NAMALWA (cell line): ENCODE results near the gene ITGB1.
"Not testable (repeated sequence)": the region's sequence is repeated elsewhere in the genome, so short reads cannot be mapped to it uniquely, and the experiment has no call there.

Source experiments
- DNase-seq: peaks from one replicate; pipeline ENCODE4 v3.0.0-alpha.2; 2015; ENCODE audit warnings: low spot score

The ITGB1 gene

DNA sequence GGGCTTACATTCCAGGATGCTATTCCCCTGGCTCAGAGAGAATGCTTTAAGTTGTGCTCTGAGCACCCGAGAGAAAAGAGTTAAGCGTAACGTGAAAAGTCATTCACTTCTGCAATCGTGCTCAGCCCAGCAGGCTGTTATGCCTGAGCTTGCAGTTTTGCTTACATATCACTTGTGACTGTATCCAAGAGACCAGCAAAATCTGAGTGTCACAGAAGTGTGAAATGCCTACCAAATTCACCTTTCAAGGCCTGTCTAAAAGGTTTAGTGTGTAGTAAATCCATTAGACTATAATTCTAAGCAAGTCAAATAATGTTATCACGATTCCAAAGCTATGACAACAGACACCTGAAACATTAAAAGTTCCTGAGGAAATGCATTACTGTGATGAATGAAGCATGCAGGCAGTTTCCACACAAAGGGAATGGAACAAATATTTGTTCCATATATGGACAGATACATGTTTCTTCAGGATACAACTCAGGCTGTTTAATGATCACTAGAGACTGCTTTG is 20.1 kb downstream of the ITGB1 start:
- DNase-seq, result no peak

DNA sequence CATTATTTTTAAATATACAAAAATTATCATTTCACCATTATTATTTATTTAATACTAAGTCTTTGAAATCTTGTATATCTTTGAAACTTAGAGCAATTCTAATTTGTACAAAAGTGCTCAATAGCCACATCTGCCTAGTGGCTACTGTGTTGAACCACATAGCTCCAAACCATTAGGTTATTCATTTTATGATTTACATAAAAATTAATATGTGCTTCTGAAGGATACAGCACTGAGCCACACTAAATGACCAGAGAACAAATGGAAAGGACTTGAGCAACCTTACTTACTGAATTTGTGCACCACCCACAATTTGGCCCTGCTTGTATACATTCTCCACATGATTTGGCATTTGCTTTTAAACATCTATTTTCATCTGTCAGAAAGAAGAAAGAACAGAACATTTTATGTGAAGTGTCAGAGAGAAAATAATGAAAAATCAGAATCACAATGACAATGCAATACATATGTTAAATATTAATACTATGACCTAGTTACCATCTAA is 25.8 kb downstream of the ITGB1 start:
- DNase-seq, result no peak

DNA sequence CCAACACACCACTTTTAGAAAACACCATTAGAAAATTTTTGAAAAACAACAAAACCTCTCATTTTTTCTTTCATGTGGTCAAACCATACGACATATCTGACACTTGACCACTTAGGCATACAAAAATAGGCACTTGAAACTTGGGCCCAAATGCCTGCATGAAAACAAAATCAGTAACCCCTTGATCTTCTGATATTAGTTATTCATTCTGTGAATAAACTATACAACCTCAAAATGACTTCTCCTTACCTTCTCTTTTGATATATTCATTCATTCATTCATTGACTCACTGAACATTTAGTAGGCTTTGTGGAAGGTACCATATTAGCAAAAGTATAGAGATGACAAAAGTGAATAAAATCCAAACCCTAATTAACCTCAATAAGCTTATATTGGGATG is 26.4 kb downstream of the ITGB1 start:
- no peak for DNase-seq

DNA sequence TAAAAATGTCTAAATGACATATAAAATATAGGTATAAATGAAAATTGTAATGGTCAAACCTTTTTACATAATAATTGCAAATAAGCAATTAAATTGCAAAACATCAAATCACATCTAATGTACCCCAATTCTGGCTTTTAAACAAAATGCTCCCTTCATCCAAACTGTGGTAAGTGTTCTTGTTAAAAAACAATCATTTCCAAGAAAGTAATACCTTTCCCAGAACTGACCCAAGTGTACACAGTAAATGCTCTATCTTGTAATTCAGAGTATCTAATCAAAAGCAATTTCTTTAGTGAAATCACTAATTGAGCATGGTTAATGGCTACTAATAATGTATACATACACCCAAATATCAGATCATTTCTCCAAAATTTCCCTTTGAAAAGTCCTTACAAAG is 28.0 kb downstream of the ITGB1 start:
- no peak for DNase-seq

DNA sequence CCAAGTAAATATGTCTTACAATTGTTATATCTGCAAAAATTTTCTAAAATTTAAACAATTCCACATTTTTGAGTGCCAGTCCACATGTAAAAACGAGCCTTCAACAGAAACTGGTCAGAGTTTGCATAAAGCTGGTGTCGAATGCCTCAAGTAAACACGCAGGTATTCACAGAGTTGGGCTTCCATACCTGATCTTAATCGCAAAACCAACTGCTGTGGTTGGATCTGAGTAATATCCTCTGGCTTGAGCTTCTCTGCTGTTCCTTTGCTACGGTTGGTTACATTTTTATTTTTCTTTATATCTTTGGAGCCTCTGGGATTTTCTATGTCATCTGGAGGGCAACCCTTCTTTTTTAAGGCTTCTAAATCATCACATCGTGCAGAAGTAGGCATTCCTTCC is 28.4 kb downstream of the ITGB1 start:
- no peak for DNase-seq

DNA sequence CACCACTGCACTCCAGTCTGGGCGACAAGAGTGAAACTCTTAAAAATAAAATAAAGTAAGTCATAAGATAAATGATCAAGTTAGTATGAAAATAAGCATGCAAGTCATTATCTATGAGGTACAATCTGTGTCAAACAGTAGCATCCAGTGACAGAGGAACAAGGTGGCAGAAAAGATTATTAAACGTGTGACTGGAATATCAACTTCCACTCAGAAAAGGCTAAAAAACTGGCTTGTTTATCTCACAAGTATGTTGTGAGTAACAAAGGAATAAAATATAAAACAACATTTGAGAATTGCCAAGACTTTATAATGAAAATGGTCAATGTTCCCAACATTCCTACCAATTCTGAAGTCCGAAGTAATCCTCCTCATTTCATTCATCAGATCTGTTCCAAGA is 30.3 kb downstream of the ITGB1 start:
- no peak for DNase-seq

DNA sequence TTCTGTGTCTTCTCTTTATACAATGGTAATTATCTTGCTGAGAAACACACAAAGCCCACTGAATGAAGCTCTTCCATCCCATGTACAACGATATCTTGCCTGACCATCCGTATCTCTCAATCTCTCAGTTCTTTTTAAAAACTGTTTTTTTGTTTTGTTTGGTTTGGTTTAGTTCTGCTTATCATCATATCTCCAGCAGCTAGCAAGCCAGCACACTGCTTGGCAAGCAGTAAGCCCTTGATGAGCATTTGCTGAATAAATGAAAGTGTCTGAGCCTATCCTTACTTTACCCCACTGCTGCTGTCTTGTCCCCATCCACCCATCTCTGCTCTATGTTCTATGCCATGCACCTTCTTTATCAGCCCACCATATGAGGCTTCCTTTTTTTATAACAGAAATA is 34.2 kb downstream of the ITGB1 start:
- DNase-seq, result no peak

DNA sequence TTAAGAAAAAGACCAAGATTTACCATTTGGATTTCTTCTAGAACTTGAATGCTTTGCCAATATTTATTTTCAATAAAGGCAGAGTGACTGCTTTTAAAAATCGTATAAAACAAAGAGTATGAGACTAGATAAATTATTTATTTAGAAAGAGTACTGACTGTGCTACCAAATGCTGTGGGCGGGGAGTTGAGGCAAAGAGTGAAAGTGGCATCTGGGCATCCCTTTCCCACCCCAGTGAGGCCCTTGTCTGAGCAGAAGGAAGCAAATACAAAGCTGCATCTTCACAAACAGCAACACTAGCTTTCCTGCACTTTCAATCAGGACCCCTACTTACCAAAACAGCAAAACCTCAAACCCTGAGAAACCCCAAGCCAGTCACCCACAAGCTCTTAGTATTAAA is 34.9 kb downstream of the ITGB1 start:
- no peak for DNase-seq

DNA sequence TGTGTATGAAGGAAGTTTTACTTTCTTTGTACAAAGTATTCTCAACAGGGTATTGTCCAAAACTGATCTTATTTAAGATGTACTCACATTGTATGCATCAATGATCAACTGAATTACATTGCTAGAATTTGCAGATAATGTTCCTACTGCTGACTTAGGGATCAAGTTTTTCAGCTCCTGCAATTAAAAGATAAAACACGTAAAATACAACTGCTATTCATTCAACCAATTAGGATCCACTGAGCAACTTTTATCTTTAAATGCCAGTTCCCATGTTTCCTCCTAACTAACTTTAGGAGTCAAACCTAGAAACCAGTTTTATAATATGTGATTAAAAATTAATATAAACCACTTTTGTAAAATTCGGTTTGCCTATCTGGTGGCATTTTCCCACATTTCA is 35.9 kb downstream of the ITGB1 start:
- DNase-seq, result no peak

DNA sequence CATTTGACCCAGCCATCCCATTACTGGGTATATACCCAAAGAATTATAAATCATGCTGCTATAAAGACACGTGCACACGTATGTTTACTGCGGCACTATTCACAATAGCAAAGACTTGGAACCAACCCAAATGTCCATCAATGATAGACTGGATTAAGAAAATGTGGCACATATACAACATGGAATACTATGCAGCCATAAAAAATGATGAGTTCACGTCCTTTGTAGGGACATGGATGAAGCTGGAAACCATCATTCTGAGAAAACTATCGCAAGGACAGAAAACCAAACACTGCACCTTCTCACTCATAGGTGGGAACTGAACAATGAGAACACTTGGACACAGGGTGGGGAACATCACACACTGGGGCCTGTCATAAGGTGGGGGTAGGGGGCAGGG is 40.2 kb downstream of the ITGB1 start:
- DNase-seq, result not testable (repeated sequence)

DNA sequence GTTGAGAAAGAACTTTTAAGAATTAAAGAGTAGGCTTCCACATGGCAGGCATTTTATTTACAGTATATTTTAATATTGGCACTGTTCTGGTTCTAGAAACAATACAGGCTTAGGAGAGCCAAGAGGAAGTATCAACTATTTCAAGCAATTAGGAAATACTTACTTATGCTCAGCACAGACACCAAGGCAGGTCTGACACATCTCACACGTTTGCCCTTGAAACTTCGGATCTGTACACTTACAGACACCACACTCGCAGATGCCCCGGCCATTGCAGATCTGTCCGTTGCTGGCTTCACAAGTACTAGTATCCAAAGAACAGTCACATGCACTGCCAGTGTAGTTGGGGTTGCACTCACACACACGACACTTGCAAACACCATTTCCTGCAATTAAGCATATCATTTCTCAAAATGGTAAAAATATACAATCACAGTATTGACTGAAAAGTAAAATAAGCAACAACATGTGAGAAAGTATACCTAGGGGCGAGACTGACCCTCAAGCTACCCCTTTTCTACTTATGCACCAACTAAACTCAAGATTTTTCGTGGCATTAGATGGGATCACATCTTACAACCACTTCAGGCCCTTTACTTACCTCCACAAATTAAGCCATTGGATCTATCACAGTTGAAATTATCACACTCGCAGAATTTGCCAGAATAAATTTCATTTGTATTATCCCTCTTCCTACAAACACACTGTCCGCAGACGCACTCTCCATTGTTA is 46.6 kb downstream of the ITGB1 start:
- DNase-seq, result no peak

DNA sequence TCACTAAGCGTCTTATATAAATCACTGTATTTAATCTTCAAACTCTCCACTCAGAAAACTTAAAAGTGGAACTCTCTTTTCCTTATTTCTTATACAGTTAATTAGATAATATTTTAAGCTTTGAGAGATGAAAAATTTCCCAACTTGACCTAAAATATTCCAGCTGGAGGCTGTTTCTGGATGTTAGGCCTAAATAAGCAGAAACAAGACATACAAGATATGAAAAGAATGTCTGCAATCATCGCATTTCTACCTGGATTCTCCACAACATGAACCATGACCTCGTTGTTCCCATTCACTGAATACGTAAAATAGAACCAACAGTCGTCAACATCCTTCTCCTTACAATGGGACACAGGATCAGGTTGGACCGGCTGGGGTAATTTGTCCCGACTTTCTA is 48.1 kb downstream of the ITGB1 start:
- DNase-seq, result not testable (repeated sequence)

DNA sequence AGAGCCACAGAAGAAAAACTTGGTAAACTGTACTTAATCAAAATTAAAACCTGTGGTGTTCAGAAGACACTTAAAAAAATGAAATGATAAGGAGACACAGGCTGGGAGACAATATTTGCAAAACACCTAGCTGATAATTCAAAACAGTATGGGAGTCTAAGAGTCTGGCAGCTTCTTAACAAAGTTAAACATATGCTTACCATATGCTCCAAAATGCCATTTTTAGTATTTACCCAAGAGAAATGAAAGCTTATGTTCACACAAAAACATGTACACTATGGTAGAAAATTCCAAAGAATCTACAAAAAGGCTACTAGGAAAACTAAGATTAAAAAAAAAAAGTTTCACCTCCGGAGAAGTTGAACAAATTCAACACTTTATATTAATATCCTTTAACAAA is 48.6 kb downstream of the ITGB1 start:
- DNase-seq, result no peak

DNA sequence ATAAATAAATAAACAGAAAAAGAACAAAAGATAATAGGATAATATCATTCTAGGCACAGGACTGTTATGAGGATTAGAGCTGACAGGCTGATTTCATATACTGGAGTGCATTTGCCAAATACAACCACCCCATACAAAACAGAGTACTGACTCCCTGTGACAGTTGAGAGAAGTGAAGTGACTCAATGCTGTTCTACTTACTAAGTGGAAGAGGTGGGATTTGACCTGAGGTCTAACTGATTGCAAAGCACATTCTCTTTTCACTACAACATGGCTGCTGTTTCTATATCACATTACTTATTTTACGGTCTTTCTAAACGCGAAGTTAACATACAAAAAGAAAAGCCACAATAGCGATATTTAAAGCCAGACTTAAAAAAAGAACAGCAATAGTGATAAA is 51.4 kb downstream of the ITGB1 start:
- no peak for DNase-seq

DNA sequence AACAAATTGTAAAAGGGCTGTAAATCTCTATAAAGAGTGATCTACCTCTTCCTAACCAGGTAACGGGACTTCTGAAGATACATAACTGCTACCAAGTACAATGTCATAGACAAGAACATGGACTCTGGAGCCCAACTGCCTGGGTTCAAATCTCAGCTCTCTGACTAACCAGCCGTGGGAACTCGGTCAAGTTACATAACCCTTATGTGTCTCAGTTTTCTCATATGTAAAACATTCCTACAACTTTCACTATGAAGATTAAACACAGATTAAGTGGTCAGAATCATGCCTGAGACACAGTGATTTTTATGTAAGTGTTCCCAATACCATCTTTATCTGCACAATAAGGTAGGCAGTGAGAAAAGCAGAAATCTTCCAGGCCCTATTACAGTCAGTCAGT is 52.6 kb downstream of the ITGB1 start:
- no peak for DNase-seq

DNA sequence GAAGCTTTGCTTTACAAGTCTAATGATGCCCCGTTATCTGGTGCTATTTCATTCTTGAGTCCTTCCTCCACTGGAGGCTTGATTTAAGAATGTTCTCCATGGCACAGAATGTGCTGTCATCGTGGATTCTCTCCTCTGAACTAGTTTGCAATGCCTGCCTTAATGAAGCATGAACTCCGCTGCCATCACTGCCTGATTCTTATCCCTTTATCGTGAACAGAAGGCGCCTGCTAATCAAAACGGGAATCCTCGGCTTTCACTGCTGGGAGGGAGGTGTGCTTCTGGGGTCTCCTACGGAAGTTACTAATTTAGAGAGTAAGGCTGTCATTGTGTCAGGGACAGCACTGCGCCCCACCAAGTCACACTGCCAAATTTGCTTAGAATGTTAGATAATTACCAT is 56.2 kb downstream of the ITGB1 start:
- DNase-seq, result no peak

DNA sequence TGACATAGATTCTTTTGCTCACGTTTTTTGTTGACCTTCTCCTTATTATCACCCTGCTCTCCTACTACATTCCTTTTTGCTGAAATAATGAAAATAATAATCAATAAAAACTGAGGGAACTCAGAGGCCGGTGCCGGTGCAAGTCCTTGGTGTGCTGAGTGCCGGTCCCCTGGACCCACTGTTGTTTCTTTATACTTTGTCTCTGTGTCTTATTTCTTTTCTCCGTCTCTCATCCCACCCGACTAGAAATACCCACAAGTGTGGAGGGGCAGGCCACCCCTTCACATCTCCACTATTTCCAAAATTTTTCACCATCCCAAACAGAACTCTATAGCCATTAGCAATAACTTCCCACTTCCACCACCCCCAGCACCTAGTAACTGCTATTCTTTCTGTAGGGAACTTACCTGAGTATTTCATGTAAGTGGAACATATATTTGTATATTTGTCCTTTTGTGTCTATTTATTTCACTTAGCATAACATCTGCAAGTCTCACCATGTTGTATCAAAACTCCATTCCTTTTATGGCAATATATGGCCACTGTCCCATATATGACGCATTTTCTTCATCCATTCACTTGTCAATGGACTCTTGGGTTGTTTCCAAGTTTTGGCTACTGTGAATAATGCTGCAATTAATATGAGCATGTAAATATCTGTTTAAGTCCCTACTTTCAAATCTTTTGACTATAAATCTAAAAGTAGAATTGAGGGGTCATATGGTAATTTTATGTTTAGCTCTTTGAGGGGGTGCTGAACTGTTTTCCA is 62.6 kb downstream of the ITGB1 start:
- DNase-seq, result not testable (repeated sequence)

DNA sequence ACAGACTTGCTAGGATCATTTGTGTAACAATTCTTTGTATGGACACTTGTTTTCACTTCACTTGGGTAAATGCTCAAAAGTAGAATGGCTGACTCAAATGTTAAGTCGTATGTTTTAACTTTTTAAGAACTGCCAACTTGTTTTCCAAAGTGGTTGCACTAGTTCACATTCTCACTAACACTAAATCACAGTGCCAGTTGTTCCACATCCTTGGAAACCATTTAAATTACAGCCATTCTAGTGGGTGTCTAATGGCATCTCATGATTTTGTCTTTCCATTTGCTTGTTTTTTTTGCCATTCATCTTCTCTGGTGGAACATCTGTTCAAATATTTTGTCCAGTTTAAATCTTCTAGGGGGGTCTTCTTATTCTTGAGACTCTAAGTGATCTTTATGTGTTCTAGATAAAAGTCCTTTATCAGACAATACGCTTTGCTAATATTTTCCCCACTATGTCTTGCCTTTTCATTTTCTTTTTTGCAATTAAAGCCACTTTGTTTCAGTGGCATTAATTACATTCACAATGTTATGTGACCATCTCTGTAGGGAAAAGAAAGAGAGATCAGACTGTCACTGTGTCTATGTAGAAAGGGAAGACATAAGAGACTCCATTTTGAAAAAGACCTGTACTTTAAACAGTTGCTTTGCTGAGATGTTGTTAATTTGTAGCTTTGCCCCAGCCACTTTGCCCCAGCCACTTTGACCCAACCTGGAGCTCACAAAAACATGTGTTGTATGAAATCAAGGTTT is 63.9 kb downstream of the ITGB1 start:
- no peak for DNase-seq

DNA sequence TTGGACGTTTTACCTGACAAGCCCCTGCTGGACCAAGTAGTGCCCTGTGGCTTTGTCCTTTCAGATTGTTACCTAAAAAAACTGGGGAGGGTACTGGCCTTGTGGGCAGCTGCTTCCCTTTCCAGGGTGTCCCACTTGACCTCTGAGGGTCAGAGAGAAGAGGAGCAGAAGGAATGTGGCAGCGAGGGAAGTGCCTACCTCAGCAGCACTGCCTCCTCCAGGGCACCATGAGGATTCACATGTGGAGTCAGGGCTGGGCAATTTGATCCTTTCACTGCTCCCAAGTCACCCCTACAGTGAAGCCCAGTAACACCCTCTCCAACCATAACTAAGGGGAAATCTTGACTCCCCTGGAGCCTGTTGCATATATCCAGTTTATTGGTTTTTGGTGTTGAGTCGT is 64.6 kb downstream of the ITGB1 start:
- no peak for DNase-seq

DNA sequence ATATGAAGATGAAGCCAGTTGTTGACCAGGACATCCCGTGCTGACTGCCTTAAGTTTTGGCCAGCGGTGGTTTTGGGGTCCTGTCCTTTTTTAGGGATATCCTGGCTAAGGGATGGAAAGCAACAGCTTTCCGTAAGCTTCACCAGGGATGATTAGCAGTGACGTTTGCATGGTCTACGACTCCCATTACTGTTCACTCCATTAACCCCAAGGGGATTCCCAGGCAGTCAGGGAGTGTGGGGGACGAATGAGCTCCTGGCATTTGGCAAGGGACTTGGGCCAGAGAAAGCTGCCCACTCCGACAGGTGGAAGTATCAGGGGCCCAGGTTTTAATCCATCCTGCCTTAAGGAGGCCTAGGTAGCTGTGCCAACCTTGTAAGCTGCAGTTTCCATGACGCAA is 66.8 kb downstream of the ITGB1 start:
- DNase-seq, result no peak

DNA sequence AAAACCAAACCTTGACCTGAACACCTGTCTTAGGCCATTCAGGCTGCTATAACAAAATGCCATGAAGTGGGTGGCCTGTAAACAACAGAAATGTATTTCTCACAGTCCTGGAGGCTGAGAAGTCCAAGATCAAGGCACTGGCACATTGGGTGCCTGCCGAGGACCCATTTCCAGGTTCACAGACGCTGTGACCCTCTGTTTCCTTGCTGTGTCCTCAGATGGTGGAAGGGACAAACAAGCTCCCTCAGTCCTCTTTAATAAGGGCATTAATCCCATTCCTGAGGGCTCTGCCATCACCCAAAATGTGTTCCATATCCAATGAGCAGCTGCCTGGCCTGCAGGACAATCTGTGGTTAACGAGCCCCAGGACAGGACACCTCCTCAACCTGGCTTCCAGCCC is 67.6 kb downstream of the ITGB1 start:
- DNase-seq, result no peak

DNA sequence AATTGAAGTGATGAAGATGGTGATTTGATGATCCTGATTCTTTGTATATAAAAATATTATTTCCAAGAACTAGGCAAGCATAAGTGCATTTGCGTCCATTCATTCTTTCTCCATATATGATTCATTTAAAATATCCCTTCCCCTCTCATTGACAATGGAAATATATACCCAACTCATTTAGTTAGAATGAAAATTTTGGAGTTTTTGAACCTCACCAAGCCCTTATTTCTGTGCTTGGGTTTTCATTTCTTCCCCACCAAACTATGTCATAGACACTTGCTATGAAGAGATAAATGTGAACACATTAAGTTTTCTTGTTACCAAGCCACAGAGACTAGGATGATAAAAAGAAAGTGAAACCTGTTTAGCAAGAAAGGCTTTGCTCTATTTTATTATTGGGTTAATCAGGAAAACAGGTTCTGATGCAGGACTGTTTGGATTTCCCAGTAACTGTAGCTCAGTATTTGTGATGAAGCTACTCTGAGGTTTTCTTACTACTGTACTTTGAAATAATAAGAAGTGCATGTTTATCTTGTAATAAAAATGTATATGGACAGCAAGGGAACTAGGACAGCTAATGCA is 68.3 kb downstream of the ITGB1 start:
- DNase-seq, result no peak
